LNCaP clone FGC (cell line): ENCODE measurements around the gene CSAG1.
A peak's percentile ranks its signal among the peaks of the same experiment; 100 is the strongest.
"Not testable (repeated sequence)": the region's sequence is repeated elsewhere in the genome, so short reads cannot be mapped to it uniquely, and the experiment has no call there.

Experiments
- DNase-seq: peaks from one replicate; pipeline ENCODE4 v3.0.0-alpha.2; 2011; ENCODE audit warnings: low read depth
- H3K4me3 ChIP-seq: 2 replicates; pipeline ENCODE4 v1.5.1; 2011; ENCODE audit warnings: mild to moderate bottlenecking, low read depth, low read length, control low read depth
- TF ChIP-seq, protein P1 (sequence below): IDR thresholded peaks from 2 replicates; pipeline ENCODE4 v1.5.1; 2012; ENCODE audit warnings: mild to moderate bottlenecking; ENCODE audit not compliant: control insufficient read depth, insufficient read depth; ENCODE audit errors: extremely low read depth

Gene CSAG1

DNA sequence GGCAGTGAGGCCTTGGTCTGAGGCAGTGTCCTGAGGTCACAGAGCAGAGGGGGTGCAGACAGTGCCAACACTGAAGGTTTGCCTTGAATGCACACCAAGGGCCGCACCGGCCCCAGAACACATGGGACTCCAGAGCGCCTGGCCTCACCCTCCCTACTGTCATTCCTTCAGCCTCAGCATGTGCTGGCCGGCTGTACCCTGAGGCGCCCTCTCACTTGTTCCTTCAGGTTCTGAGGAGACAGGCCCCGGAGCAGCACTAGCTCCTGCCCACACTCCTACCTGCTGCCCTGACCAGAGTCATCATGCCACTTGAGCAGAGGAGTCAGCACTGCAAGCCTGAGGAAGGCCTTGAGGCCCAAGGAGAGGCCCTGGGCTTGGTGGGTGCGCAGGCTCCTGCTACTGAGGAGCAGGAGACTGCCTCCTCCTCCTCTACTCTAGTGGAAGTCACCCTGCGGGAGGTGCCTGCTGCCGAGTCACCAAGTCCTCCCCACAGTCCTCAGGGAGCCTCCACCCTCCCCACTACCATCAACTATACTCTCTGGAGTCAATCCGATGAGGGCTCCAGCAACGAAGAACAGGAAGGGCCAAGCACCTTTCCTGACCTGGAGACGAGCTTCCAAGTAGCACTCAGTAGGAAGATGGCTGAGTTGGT lies 2.5 kb upstream of the CSAG1 start:
- TF ChIP-seq, protein P1, sequence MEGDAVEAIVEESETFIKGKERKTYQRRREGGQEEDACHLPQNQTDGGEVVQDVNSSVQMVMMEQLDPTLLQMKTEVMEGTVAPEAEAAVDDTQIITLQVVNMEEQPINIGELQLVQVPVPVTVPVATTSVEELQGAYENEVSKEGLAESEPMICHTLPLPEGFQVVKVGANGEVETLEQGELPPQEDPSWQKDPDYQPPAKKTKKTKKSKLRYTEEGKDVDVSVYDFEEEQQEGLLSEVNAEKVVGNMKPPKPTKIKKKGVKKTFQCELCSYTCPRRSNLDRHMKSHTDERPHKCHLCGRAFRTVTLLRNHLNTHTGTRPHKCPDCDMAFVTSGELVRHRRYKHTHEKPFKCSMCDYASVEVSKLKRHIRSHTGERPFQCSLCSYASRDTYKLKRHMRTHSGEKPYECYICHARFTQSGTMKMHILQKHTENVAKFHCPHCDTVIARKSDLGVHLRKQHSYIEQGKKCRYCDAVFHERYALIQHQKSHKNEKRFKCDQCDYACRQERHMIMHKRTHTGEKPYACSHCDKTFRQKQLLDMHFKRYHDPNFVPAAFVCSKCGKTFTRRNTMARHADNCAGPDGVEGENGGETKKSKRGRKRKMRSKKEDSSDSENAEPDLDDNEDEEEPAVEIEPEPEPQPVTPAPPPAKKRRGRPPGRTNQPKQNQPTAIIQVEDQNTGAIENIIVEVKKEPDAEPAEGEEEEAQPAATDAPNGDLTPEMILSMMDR: no peak
- DNase-seq: no peak
- no peak overlapping the region for H3K4me3 ChIP-seq

DNA sequence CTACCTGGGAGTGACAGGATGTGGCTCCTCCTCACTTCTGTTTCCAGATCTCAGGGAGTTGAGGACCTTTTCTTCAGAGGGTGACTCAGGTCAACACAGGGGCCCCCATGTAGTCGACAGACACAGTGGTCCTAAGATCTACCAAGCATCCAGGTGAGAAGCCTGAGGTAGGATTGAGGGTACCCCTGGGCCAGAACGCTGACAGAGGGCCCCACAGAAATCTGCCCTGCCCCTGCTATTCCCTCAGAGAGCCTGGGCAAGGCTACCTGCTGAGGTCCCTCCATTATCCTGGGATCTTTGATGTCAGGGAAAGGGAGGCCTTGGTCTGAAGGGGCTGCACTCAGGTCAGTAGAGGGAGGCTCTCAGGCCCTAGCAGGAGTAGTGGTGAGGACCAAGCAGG lies 1.6 kb upstream of the CSAG1 start:
- peak overlapping the region; percentile 91 for H3K4me3 ChIP-seq
- TF ChIP-seq, protein P1: no peak
- DNase-seq: no peak

DNA sequence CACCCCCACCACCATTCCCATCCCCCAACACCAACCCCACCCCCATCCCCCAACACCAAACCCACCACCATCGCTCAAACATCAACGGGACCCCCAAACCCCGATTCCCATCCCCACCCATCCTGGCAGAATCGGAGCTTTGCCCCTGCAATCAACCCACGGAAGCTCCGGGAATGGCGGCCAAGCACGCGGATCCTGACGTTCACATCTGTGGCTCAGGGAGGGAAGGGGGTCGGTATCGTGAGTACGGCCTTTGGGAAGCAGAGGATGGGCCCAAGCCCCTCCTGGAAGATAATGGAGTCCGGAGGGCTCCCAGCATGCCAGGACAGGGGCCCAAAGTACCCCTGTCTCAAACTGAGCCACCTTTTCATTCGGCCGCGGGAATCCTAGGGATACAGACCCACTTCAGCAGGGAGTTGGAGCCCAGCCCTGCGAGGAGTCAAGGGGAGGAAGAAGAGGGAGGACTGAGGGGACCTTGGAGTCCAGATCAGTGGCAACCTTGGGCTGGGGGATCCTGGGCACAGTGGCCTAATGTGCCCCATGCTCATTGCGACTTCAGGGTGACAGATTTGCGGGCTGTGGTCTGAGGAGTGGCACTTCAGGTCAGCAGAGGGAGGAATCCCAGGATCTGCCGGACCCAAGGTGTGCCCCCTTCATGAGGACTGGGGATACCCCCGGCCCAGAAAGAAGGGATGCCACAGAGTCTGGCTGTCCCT lies 780 bp upstream of the CSAG1 start:
- DNase-seq: not testable (repeated sequence)
- H3K4me3 ChIP-seq: peak overlapping the region; percentile 91

DNA sequence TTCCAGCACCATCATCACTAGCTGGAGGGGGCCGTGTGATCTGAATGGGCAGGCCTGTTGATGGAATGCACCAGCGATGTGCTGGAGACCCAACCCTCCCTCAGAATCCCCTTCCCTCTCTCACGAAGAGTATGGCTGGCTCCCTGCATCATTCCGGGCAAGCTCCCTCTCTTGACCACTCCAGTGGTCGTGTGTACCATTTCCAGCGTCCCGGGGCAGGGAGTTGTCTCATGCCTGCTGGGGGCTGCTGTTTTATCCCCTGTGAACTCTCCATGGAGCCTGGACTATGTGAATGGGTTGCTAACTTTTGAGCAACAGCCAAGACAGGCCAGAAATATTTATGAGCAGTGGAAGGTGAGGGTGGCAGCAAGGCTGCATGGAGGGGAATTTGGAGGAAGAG lies 8.1 kb downstream of the CSAG1 start:
- no peak for DNase-seq
- no peak overlapping the region for H3K4me3 ChIP-seq
- TF ChIP-seq, protein P1: no peak

DNA sequence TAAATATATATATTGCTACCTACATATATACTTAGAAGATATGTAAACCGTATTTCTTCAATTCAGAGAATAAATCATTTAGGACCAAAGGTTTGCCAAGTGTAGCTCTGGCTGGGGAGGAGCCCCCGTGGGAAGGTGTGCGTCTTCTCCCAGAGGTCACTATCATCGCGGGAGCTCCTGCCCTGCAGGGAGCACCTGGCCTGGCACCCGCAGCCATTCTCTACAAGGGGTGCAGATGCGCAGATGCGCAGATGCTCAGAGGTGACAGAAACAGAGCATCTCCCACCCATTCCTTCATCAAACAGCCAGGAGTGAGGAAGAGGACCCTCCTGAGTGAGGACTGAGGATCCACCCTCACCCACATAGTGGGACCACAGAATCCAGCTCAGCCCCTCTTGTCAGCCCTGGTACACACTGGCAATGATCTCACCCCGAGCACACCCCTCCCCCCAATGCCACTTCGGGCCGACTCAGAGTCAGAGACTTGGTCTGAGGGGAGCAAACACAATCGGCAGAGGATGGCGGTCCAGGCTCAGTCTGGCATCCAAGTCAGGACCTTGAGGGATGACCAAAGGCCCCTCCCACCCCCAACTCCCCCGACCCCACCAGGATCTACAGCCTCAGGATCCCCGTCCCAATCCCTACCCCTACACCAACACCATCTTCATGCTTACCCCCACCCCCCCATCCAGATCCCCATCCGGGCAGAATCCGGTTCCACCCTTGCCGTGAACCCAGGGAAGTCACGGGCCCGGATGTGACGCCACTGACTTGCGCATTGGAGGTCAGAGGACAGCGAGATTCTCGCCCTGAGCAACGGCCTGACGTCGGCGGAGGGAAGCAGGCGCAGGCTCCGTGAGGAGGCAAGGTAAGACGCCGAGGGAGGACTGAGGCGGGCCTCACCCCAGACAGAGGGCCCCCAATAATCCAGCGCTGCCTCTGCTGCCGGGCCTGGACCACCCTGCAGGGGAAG lies 19.4 kb downstream of the CSAG1 start, which contains the start of gene MAGEA2B:
Gene MAGEA2B, plus strand, starts transcription at position 814 of the 973 bp plus-strand sequence. CDS start 2,479 bp downstream, outside the sequence.
- not testable (repeated sequence) for H3K4me3 ChIP-seq, DNase-seq

DNA sequence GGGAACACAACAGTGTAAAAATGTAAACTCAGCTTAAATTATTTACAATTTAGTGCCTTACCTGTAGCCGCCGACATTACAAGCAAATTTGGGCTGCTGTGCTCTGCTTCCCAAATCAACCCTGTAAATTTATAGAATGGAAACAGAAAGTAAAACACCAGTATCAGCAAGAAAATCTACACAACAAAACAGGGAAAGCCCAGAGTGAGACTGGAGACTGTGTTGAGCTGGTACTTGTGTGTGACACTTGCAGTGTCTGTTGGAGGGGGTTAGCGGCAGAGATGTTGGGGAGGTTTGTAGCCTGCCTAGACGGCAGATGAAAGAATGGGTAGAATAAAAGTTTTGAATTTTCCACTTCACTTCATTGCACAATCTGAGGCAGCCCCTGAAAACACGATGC lies 20.3 kb downstream of the CSAG1 start:
- DNase-seq, H3K4me3 ChIP-seq: not testable (repeated sequence)

DNA sequence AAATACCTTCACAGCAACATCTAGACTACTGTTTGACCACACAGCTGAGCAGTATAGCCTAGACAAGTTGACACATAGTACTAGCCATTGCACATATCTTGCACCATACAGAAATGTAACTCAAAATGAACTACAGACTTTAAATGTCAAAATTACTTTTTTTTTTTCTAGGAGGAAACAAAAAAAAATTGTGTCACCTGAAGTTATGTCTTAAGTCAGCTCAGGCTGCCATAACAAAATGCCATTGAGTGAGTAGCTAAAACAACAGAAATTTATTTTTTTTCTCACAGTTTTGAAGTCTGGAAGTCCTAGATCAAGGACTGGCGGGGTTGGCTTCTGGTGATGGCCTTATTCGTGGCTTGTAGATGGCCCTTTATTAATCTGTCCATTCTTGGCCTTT lies 24.3 kb downstream of the CSAG1 start, which contains the start of gene CSAG2:
Gene CSAG2, minus strand, starts transcription at position 101 of the 400 bp plus-strand sequence. CDS start 161 bp downstream, outside the sequence.
- H3K4me3 ChIP-seq, DNase-seq: not testable (repeated sequence)

DNA sequence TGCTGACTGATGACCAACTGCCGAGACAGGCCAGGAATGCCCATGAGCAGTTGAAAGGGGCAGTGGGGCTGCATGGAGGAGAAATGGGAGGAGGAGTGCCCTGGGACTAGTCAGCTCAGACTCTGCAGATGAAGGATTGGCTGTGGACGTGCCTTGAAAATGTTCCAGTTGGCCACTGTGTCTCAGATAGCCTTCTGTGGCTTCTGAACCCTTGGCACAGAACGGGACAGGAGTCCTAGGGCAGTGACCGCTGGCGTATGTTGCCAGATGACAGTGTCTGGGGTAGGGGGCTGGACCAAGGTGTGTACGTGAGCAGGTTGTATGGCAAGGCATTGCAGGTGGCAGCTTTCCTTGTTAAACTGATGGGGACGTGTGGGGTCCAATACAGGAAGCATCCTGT lies 27.0 kb downstream of the CSAG1 start:
- H3K4me3 ChIP-seq, DNase-seq: not testable (repeated sequence)

DNA sequence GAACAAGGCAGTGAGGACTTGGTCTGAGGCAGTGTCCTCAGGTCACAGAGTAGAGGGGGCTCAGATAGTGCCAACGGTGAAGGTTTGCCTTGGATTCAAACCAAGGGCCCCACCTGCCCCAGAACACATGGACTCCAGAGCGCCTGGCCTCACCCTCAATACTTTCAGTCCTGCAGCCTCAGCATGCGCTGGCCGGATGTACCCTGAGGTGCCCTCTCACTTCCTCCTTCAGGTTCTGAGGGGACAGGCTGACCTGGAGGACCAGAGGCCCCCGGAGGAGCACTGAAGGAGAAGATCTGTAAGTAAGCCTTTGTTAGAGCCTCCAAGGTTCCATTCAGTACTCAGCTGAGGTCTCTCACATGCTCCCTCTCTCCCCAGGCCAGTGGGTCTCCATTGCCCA lies 33.1 kb downstream of the CSAG1 start:
- H3K4me3 ChIP-seq, DNase-seq: not testable (repeated sequence)

DNA sequence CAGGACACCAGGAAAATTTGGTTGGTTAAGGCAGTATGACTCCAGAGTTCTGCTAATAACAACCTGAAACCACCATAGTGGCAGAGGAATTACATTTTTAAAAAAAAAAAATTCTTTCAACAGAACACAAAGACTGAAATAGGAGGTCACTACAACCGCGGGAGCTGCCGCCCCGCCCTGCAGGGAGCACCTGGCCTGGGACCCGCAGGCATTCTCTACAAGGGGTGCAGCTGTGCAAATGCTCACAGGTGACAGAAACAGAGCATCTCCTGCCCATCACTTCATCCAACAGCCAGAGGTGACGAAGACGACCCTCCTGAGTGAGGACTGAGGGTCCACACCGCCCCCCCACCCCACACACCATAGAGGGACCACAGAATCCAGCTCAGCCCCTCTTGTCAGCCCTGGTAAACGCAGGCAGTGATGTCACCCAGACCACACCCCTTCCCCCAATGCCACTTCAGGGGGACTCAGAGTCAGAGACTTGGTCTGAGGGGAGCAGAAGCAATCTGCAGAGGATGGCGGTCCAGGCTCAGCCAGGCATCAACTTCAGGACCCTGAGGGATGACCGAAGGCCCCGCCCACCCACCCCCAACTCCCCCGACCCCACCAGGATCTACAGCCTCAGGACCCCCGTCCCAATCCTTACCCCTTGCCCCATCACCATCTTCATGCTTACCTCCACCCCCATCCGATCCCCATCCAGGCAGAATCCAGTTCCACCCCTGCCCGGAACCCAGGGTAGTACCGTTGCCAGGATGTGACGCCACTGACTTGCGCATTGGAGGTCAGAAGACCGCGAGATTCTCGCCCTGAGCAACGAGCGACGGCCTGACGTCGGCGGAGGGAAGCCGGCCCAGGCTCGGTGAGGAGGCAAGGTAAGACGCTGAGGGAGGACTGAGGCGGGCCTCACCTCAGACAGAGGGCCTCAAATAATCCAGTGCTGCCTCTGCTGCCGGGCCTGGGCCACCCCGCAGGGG lies 35.3 kb downstream of the CSAG1 start, which contains the start of gene MAGEA3:
Gene MAGEA3, plus strand, starts transcription at position 843 of the 980 bp plus-strand sequence. CDS start 2,039 bp downstream, outside the sequence.
- H3K4me3 ChIP-seq: peak within 1 kb of the TSS; percentile 42
- not testable (repeated sequence) for DNase-seq

DNA sequence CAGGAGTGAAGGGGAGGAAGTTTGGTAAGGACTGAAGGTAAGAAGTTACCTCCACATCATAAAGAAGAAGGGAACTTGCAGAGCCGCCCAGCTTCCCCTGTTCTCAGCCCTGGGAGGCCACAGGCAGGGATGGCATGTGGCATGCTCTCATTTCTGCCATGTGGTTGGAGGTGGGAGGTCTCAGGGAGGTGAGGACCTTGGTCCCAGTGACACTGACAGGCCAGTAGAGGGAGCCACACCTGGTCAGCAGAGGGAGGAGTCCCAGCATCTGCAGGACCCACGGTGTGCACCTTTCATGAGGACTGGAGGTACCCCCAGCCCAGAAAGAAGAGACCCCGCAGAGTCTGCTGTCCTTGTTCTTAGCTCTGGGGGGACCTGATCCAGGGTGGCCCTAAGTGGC lies 52.5 kb downstream of the CSAG1 start:
- not testable (repeated sequence) for H3K4me3 ChIP-seq, DNase-seq
